Keratinocyte (primary cell): ENCODE measurements around the gene HOMER3.

Experiments
- CTCF ChIP-seq, 3 experiments: IDR thresholded peaks in 1 of 3; conservative IDR thresholded peaks in 1 of 3; optimal IDR thresholded peaks in 1 of 3; 2 replicates in 2 of 3; 3 replicates in 1 of 3; pipeline versions ENCODE3 to v1.5.1; 2011; ENCODE audit warnings: low read length in 3 of 3, mild to moderate bottlenecking in 3 of 3, moderate library complexity in 2 of 3, control low read depth in 1 of 3, inconsistent platforms in 1 of 3; ENCODE audit not compliant: insufficient read depth in 2 of 3; ENCODE audit errors: extremely low read depth in 1 of 3
- EZH2 ChIP-seq: IDR thresholded peaks from one replicate; pipeline ENCODE4 v1.6.1; 2012; ENCODE audit warnings: inconsistent platforms, mild to moderate bottlenecking, low read length, moderate library complexity

- TF ChIP-seq CTCF (optimal IDR thresholded peaks at IDR 0.05 in 1 of 3, IDR thresholded peaks at IDR 0.05 in 1 of 3, conservative IDR thresholded peaks at IDR 0.05 in 1 of 3; ENCODE audit: extremely low read depth in 1 of 3, insufficient read depth in 2 of 3, low read length in 3 of 3) (no peak), EZH2 (no peak)
Observed at GRCh38 chr19:18897094-18898029, 43.7 kb downstream of the HOMER3 start.
